ENCODE measurements around the gene PRKG1.

- no peak for TF ChIP-seq YY1 (IDR thresholded peaks at IDR 0.05)
- TF ChIP-seq, protein P1, sequence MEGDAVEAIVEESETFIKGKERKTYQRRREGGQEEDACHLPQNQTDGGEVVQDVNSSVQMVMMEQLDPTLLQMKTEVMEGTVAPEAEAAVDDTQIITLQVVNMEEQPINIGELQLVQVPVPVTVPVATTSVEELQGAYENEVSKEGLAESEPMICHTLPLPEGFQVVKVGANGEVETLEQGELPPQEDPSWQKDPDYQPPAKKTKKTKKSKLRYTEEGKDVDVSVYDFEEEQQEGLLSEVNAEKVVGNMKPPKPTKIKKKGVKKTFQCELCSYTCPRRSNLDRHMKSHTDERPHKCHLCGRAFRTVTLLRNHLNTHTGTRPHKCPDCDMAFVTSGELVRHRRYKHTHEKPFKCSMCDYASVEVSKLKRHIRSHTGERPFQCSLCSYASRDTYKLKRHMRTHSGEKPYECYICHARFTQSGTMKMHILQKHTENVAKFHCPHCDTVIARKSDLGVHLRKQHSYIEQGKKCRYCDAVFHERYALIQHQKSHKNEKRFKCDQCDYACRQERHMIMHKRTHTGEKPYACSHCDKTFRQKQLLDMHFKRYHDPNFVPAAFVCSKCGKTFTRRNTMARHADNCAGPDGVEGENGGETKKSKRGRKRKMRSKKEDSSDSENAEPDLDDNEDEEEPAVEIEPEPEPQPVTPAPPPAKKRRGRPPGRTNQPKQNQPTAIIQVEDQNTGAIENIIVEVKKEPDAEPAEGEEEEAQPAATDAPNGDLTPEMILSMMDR (IDR thresholded peaks at IDR 0.05; ENCODE audit: low read depth, low read length, missing input control), result no peak
- TF ChIP-seq NR2F2 (IDR thresholded peaks at IDR 0.05), result no peak
- TF ChIP-seq TAF1 (conservative IDR thresholded peaks at IDR 0.05), result no peak
- no peak for TF ChIP-seq REST (IDR thresholded peaks at IDR 0.05)
- TF ChIP-seq JUND (IDR thresholded peaks at IDR 0.05), result no peak
- TF ChIP-seq ZBTB33 (IDR thresholded peaks at IDR 0.05), result no peak
- TF ChIP-seq GABPA (IDR thresholded peaks at IDR 0.05 in 1 of 2, conservative IDR thresholded peaks at IDR 0.05 in 1 of 2), result no peak
- TF ChIP-seq MAX (IDR thresholded peaks at IDR 0.05), result no peak
Measured at GRCh38 chr10:51076299-51076841, 2.1 kb downstream of the PRKG1 start.
